GM19395 (cell line): ENCODE measurements around the gene GNB1L.

Experiments used
- ATAC-seq: cut with Tn5 transposase; IDR thresholded peaks from one replicate; pipeline ENCODE4 v1.9.1; 2021; ENCODE audit warnings: mild to moderate bottlenecking, moderate library complexity; ENCODE audit not compliant: unreplicated experiment

GNB1L gene

GRCh38 chr22:19755145-19755710 is 99.4 kb downstream of the GNB1L start:
- no peak for ATAC-seq

GRCh38 chr22:19754701-19755144 is 100.0 kb downstream of the GNB1L start:
- ATAC-seq: no peak

GRCh38 chr22:19753996-19754700 is 100.5 kb downstream of the GNB1L start:
- ATAC-seq: no peak

- ATAC-seq: no peak
Observed at GRCh38 chr22:19753090-19753842, 101.4 kb downstream of the GNB1L start.

GRCh38 chr22:19751497-19752245 is 103.0 kb downstream of the GNB1L start:
- ATAC-seq: no peak

- ATAC-seq: no peak
Observed at GRCh38 chr22:19750507-19751490, 103.9 kb downstream of the GNB1L start.

GRCh38 chr22:19749876-19750275 is 104.8 kb downstream of the GNB1L start:
- no peak for ATAC-seq

- ATAC-seq: no peak
Observed at GRCh38 chr22:19748991-19749664, 105.5 kb downstream of the GNB1L start.

GRCh38 chr22:19748139-19748538 is 106.5 kb downstream of the GNB1L start:
- no peak for ATAC-seq

GRCh38 chr22:19747551-19747950 is 107.1 kb downstream of the GNB1L start:
- no peak for ATAC-seq

- no peak for ATAC-seq
Observed at GRCh38 chr22:19746726-19747125, 107.9 kb downstream of the GNB1L start.

GRCh38 chr22:19745155-19746101 is 109.2 kb downstream of the GNB1L start:
- ATAC-seq: no peak

- ATAC-seq: no peak
Observed at GRCh38 chr22:19744350-19745006, 110.2 kb downstream of the GNB1L start.

- ATAC-seq: no peak
Observed at GRCh38 chr22:19743651-19744050, 111.0 kb downstream of the GNB1L start.

GRCh38 chr22:19743081-19743480 is 111.6 kb downstream of the GNB1L start:
- no peak for ATAC-seq

- ATAC-seq: no peak
Observed at GRCh38 chr22:19742160-19743066, 112.3 kb downstream of the GNB1L start.

GRCh38 chr22:19741053-19741452 is 113.6 kb downstream of the GNB1L start:
- no peak for ATAC-seq
